Fibroblast of lung (primary cell): ENCODE measurements around the gene PBLD.

Source experiments
- CTCF ChIP-seq, 2 donors: IDR thresholded peaks in 1 of 2; conservative IDR thresholded peaks in 1 of 2; 1 replicate in 1 of 2; 2 replicates in 1 of 2; pipeline ENCODE4 v1.5.1; 2011 to 2012; ENCODE audit warnings: low read length in 2 of 2, control low read depth in 1 of 2, inconsistent platforms in 1 of 2, low read depth in 1 of 2, mild to moderate bottlenecking in 1 of 2
- EZH2 ChIP-seq: IDR thresholded peaks from 2 replicates; pipeline ENCODE4 v1.5.1; 2012; ENCODE audit warnings: low read length, control low read depth, mild to moderate bottlenecking; ENCODE audit errors: missing control alignments

DNA sequence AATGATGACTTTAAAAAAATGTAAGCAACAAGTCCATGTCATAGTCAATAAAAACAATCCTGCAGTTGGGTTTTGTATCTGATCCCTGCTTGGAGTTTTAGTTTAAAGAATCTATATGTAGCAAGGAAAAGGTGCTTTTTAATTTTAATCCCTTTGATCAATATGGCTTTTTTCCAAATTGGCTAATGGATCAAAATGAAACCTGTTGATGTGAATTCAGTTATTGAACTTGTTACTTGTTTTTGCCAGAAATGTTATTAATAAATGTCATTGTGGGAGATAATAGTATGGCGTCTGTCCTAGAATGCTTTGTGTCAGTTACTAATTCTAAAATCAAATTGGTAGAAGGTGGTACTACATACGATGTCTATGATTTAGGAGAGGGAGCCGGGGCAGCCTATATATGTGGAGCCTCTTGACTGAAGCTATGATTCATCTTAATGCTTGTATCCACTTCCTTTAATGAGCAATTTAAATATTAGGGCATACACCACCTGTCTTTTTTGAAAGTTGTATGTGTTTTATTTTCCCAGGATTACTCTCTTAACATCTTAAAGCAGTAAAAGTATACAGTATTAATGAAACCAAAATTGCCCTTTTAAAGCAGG lies 10.3 kb upstream of the PBLD start:
- TF ChIP-seq CTCF (conservative IDR thresholded peaks at IDR 0.05 in 1 of 2, IDR thresholded peaks at IDR 0.05 in 1 of 2; ENCODE audit: low read depth in 1 of 2, low read length in 2 of 2): no peak
- no peak for TF ChIP-seq EZH2
